Nephron (organoid): ENCODE results near the gene OR12D3.
"Not testable (repeated sequence)": the region's sequence is repeated elsewhere in the genome, so short reads cannot be mapped to it uniquely, and the experiment has no call there.

Source experiments
- H3K27ac Mint-ChIP-seq, 3 experiments: 2 replicates each; pipeline ENCODE4 v1.8.0; 2020; ENCODE audit warnings: mixed read lengths in 3 of 3, mild to moderate bottlenecking in 2 of 3, moderate library complexity in 1 of 3
- H3K27me3 Mint-ChIP-seq: 2 replicates; pipeline ENCODE4 v1.8.0; 2021; ENCODE audit warnings: low read depth, mild to moderate bottlenecking, moderate library complexity, mixed read lengths
- H3K36me3 Mint-ChIP-seq: 2 replicates; pipeline ENCODE4 v1.8.0; 2020; ENCODE audit warnings: low read depth, mixed read lengths
- H3K4me1 Mint-ChIP-seq: 2 replicates; pipeline ENCODE4 v1.8.0; 2020; ENCODE audit warnings: mixed read lengths
- H3K4me3 Mint-ChIP-seq, 3 experiments: 2 replicates each; pipeline ENCODE4 v1.8.0; 2020; ENCODE audit warnings: mild to moderate bottlenecking in 3 of 3, mixed read lengths in 3 of 3, moderate library complexity in 2 of 3
- H3K9me3 Mint-ChIP-seq: 2 replicates; pipeline ENCODE4 v1.8.0; 2020; ENCODE audit warnings: mixed read lengths
- CTCF ChIP-seq, 3 experiments: fragments of 200-600 bp; sonication (generic); IDR thresholded peaks; one replicate each; pipeline ENCODE4 v1.5.0; 2021; ENCODE audit warnings: antibody characterized with exemption in 3 of 3; ENCODE audit not compliant: unreplicated experiment in 3 of 3

OR12D3 gene

GRCh38 chr6:29354980-29355379, 20.1 kb downstream of the OR12D3 start:
- H3K27ac Mint-ChIP-seq = no peak overlapping the region
- H3K9me3 Mint-ChIP-seq = peaks cover 11% of the 10 kb centered on the region
- no peak for TF ChIP-seq CTCF (IDR thresholded peaks at IDR 0.05; ENCODE audit: unreplicated experiment in 3 of 3)
- no peaks in the 10 kb centered on the region for H3K36me3 Mint-ChIP-seq
- peaks cover 5% of the 10 kb centered on the region for H3K27me3 Mint-ChIP-seq
- H3K4me1 Mint-ChIP-seq = no peaks in the 10 kb centered on the region
- no peak overlapping the region for H3K4me3 Mint-ChIP-seq

GRCh38 chr6:29349348-29349747, 25.7 kb downstream of the OR12D3 start:
- not testable (repeated sequence) for H3K27me3 Mint-ChIP-seq, H3K4me1 Mint-ChIP-seq, H3K4me3 Mint-ChIP-seq, H3K36me3 Mint-ChIP-seq, H3K27ac Mint-ChIP-seq
- peaks cover 14% of the 10 kb centered on the region for H3K9me3 Mint-ChIP-seq

- no peaks in the 10 kb centered on the region for H3K27me3 Mint-ChIP-seq
- TF ChIP-seq CTCF (IDR thresholded peaks at IDR 0.05; ENCODE audit: unreplicated experiment in 3 of 3) = no peak
- no peak overlapping the region for H3K27ac Mint-ChIP-seq
- no peak overlapping the region for H3K4me3 Mint-ChIP-seq
- no peaks in the 10 kb centered on the region for H3K4me1 Mint-ChIP-seq
- peaks cover 3% of the 10 kb centered on the region for H3K9me3 Mint-ChIP-seq
- H3K36me3 Mint-ChIP-seq = no peaks in the 10 kb centered on the region
Observed at GRCh38 chr6:29345380-29345779, 29.7 kb downstream of the OR12D3 start.

GRCh38 chr6:29336269-29336668, 38.8 kb downstream of the OR12D3 start:
- Mint-ChIP-seq H3K4me1 (no peaks in the 10 kb centered on the region), H3K27me3 (peaks cover 2% of the 10 kb centered on the region), H3K36me3 (no peaks in the 10 kb centered on the region), H3K4me3 (no peak overlapping the region), H3K9me3 (no peaks in the 10 kb centered on the region), H3K27ac (no peak overlapping the region)
- no peak for TF ChIP-seq CTCF (IDR thresholded peaks at IDR 0.05; ENCODE audit: unreplicated experiment in 3 of 3)

GRCh38 chr6:29332676-29333075, 42.4 kb downstream of the OR12D3 start:
- H3K27ac Mint-ChIP-seq = no peak overlapping the region
- no peak overlapping the region for H3K4me3 Mint-ChIP-seq
- no peaks in the 10 kb centered on the region for H3K36me3 Mint-ChIP-seq
- H3K4me1 Mint-ChIP-seq = no peaks in the 10 kb centered on the region
- no peaks in the 10 kb centered on the region for H3K9me3 Mint-ChIP-seq
- no peak for TF ChIP-seq CTCF (IDR thresholded peaks at IDR 0.05; ENCODE audit: unreplicated experiment in 3 of 3)
- peaks cover 4% of the 10 kb centered on the region for H3K27me3 Mint-ChIP-seq

- Mint-ChIP-seq H3K27me3 (no peaks in the 10 kb centered on the region), H3K4me1 (no peaks in the 10 kb centered on the region), H3K4me3 (no peak overlapping the region), H3K36me3 (no peaks in the 10 kb centered on the region), H3K27ac (no peak overlapping the region), H3K9me3 (no peaks in the 10 kb centered on the region)
- no peak for TF ChIP-seq CTCF (IDR thresholded peaks at IDR 0.05; ENCODE audit: unreplicated experiment in 3 of 3)
Observed at GRCh38 chr6:29325777-29326176, 49.3 kb downstream of the OR12D3 start.
